ENCODE data around the gene CLEC2A. TPM values are rescaled to one million over a fixed set of nuclear protein-coding genes. Genes with fewer than 3 reads are reported as not detected.
"Not testable (repeated sequence)": the region's sequence is repeated elsewhere in the genome, so short reads cannot be mapped to it uniquely, and the experiment has no call there.

CLEC2A gene
- total and polyA plus RNA-seq, 7 donors = not detected

GRCh38 chr12:9960590-9960989 lies 28.4 kb upstream of the CLEC2A start:
- no peaks in the 10 kb centered on the region for H3K9me3 ChIP-seq
- intact Hi-C loops (cut with DNase I) = no loop called here
- 57% methylated on average over 5 of the region's 5 CpGs for WGBS, 2 donors

DNA sequence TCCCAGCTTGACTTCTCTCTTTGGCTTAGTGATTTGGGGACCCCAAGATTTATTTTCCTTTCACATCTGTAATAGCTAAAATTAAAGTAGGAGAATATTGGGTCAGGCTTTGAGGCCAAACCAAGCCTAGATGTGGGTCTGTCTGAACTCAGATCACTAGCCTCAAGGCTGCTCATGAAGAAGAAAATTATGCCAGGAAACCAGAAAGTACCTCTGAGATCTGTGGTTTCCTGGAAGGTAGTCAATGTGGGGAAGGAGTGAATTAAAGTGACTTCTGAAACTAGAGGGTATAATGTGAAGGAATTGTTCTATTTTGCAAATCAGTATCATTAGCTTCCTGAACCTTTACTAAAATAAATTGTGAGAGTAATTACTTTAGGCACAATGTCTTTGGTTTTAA lies 25.7 kb upstream of the CLEC2A start:
- no peaks in the 10 kb centered on the region for H3K4me1 ChIP-seq
- no peaks in the 10 kb centered on the region for H3K9me3 ChIP-seq
- no peaks in the 10 kb centered on the region for H3K27me3 ChIP-seq
- no peak for DNase-seq
- no peak overlapping the region for H3K27ac ChIP-seq
- H3K4me3 ChIP-seq = no peak overlapping the region
- H3K36me3 ChIP-seq = no peaks in the 10 kb centered on the region
- intact Hi-C loops (cut with DNase I) = no loop called here
- no peak for TF ChIP-seq POLR2A (IDR thresholded peaks at IDR 0.05)
- TF ChIP-seq EP300 (IDR thresholded peaks at IDR 0.05) = no peak
- no peak for TF ChIP-seq POLR2AphosphoS5 (IDR thresholded peaks at IDR 0.05)

More at GRCh38 chr12:9960590-9960989, 28.4 kb upstream of the CLEC2A start:
- no peaks in the 10 kb centered on the region for H3K4me1 ChIP-seq
- H3K27me3 ChIP-seq = no peaks in the 10 kb centered on the region
- H3K36me3 ChIP-seq = no peaks in the 10 kb centered on the region
- DNase-seq = no peak
- no peak overlapping the region for H3K4me3 ChIP-seq
- TF ChIP-seq POLR2AphosphoS5 (IDR thresholded peaks at IDR 0.05) (no peak), POLR2A (IDR thresholded peaks at IDR 0.05) (no peak), CTCF (IDR thresholded peaks at IDR 0.05) (no peak), EP300 (IDR thresholded peaks at IDR 0.05) (no peak)
- no peak overlapping the region for H3K27ac ChIP-seq

DNA sequence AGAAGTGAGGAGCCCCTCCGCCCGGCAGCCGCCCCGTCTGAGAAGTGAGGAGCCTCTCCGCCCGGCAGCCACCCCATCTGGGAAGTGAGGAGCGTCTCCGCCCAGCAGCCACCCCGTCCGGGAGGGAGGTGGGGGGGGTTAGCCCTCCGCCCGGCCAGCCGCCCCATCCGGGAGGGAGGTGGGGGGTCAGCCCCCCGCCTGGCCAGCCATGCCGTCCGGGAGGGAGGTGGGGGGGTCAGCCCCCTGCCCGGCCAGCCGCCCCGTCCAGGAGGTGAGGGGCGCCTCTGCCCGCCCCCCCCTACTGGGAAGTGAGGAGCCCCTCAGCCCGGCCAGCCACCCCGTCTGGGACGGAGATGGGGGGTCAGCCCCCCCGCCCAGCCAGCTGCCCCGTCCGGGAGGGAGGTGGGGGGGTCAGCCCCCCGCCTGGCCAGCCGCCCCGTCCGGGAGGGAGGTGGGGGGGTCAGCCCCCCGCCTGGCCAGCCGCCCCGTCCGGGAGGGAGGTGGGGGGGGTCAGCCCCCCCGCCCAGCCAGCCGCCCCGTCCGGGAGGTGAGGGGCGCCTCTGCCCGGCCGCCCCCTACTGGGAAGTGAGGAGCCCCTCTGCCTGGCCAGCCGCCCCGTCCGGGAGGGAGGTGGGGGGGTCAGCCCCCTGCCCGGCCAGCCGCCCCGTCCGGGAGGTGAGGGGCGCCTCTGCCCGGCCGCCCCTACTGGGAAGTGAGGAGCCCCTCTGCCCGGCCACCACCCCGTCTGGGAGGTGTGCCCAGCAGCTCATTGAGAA lies 21.0 kb upstream of the CLEC2A start:
- H3K27me3 ChIP-seq; H3K27ac ChIP-seq; DNase-seq; H3K9me3 ChIP-seq; intact Hi-C loops (cut with DNase I); H3K4me1 ChIP-seq; H3K4me3 ChIP-seq; H3K36me3 ChIP-seq: not testable (repeated sequence)
- WGBS, 2 donors = 96% methylated on average over 28 to 29 of the region's 55 CpGs

DNA sequence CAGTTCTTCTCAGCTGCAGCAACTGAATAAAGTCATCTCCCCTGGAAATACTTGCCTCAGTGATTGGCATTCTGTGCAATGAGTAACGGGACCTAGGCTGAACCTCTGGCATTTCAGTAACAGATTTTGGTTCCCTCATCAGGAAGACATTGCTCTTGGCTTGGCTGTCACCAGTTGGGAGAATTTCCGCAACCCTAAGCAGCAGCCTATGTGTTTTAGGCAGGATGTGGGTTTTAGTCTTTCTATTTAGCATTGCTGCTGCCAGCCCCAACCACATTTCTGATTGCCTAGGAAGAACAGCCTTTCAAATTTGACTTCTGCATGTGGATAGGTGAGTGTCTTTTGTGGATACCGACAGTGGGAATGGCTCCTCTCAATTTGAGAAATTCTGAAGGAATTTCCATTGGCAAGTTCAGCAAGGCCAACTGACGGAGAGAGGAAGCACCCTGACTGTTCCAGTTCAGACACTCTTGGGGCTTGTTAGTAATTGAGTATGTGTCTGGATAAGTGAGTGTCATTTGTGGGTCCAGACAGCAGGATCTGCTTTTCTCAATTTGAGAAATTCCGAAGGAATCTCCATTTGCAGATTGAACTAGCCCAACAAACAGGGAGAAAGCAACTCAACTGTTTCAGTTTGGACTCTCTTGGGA lies 19.0 kb upstream of the CLEC2A start:
- intact Hi-C loops (cut with DNase I) = no loop called here
- DNase-seq = no peak

GRCh38 chr12:9948606-9949296 lies 16.6 kb upstream of the CLEC2A start:
- intact Hi-C loops (cut with DNase I) = no loop called here
- Histone ChIP-seq H3K36me3 (no peaks in the 10 kb centered on the region), H3K9me3 (no peaks in the 10 kb centered on the region), H3K27ac (no peak overlapping the region), H3K4me1 (no peaks in the 10 kb centered on the region), H3K4me3 (no peak overlapping the region), H3K27me3 (peaks cover 0 to 2% (median 0%) of the 10 kb centered on the region in 3 donors)
- TF ChIP-seq POLR2A (IDR thresholded peaks at IDR 0.05) (no peak), EP300 (IDR thresholded peaks at IDR 0.05) (no peak), POLR2AphosphoS5 (IDR thresholded peaks at IDR 0.05) (no peak), CTCF (IDR thresholded peaks at IDR 0.05) (no peak)
- WGBS, 2 donors = 60 to 75% methylated on average over 3 of the region's 3 CpGs
- DNase-seq = no peak

More for the DNA sequence above, 19.0 kb upstream of the CLEC2A start:
- Histone ChIP-seq H3K4me1 (no peaks in the 10 kb centered on the region), H3K27ac (no peak overlapping the region), H3K27me3 (peaks cover 0 to 2% (median 0%) of the 10 kb centered on the region in 3 donors), H3K4me3 (no peak overlapping the region), H3K9me3 (no peaks in the 10 kb centered on the region), H3K36me3 (no peaks in the 10 kb centered on the region)
- 63 to 81% methylated on average over 5 of the region's 5 CpGs for WGBS, 2 donors
- TF ChIP-seq POLR2AphosphoS5 (IDR thresholded peaks at IDR 0.05) = no peak
- no peak for TF ChIP-seq CTCF (IDR thresholded peaks at IDR 0.05)
- no peak for TF ChIP-seq POLR2A (IDR thresholded peaks at IDR 0.05)
- no peak for TF ChIP-seq EP300 (IDR thresholded peaks at IDR 0.05)
